HepG2 (cell line): Measurements from ENCODE around the gene SECTM1. TPM values are rescaled to one million over a fixed set of nuclear protein-coding genes. Genes with fewer than 3 reads are reported as not detected.

Experiments used
- ELK4 ChIP-seq: sonication (generic); formaldehyde crosslinking; IDR thresholded peaks from 2 replicates; pipeline ENCODE4 v1.9.0; 2021; ENCODE audit warnings: missing genetic modification reagents, borderline replicate concordance
- FOXO1 ChIP-seq: sonication (generic); formaldehyde crosslinking; IDR thresholded peaks from 2 replicates; pipeline ENCODE4 v1.4.0; 2020; ENCODE audit warnings: missing genetic modification reagents
- KLF13 ChIP-seq: sonication (generic); formaldehyde crosslinking; IDR thresholded peaks from 2 replicates; pipeline ENCODE4 v1.4.0; 2020; ENCODE audit warnings: mild to moderate bottlenecking, missing genetic modification reagents
- MAF1 ChIP-seq: sonication (generic); formaldehyde crosslinking; IDR thresholded peaks from 2 replicates; pipeline ENCODE4 v1.5.0; 2020; ENCODE audit warnings: missing genetic modification reagents, borderline replicate concordance
- MAFG ChIP-seq: sonication (generic); formaldehyde crosslinking; IDR thresholded peaks from 2 replicates; pipeline ENCODE4 v1.5.1; 2020; ENCODE audit warnings: mild to moderate bottlenecking, missing genetic modification reagents
- MAX ChIP-seq: IDR thresholded peaks from 2 replicates; pipeline ENCODE4 v1.6.1; 2012; ENCODE audit warnings: inconsistent platforms
- NRL ChIP-seq: sonication (generic); formaldehyde crosslinking; IDR thresholded peaks from 2 replicates; pipeline ENCODE4 v1.5.0; 2020; ENCODE audit warnings: missing genetic modification reagents, mild to moderate bottlenecking, moderate library complexity, borderline replicate concordance
- PRDM10 ChIP-seq: sonication (generic); formaldehyde crosslinking; IDR thresholded peaks from 2 replicates; pipeline ENCODE4 v1.4.0; 2020; ENCODE audit warnings: low read depth, missing genetic modification reagents
- PRDM4 ChIP-seq: sonication (generic); formaldehyde crosslinking; IDR thresholded peaks from 2 replicates; pipeline ENCODE4 v1.9.0; 2021; ENCODE audit warnings: missing genetic modification reagents, borderline replicate concordance
- SALL1 ChIP-seq: sonication (generic); formaldehyde crosslinking; IDR thresholded peaks from 2 replicates; pipeline ENCODE4 v1.8.0; 2022; ENCODE audit warnings: mild to moderate bottlenecking, missing genetic modification reagents
- ZNF281 ChIP-seq: sonication (generic); formaldehyde crosslinking; IDR thresholded peaks from 2 replicates; pipeline ENCODE4 v1.4.0; 2020; ENCODE audit warnings: missing genetic modification reagents, borderline replicate concordance
- ZNF414 ChIP-seq: sonication (generic); formaldehyde crosslinking; IDR thresholded peaks from 2 replicates; pipeline ENCODE4 v1.5.0; 2020; ENCODE audit warnings: missing genetic modification reagents
- ZNF564 ChIP-seq: sonication (generic); formaldehyde crosslinking; IDR thresholded peaks from 2 replicates; pipeline ENCODE4 v1.8.1; 2023; ENCODE audit warnings: mild to moderate bottlenecking, missing genetic modification reagents
- ZNF652 ChIP-seq: IDR thresholded peaks from 2 replicates; pipeline ENCODE4 v1.6.1; 2016; ENCODE audit warnings: low read depth, borderline replicate concordance
- polyA plus RNA-seq, 8 experiments: library from polyadenylated mRNA; depleted of rRNA in 3 of 8; stranded (reverse) in 7 of 8; unstranded in 1 of 8; fragments of >200 nt; fragmentation: Illumina TruSeq in 4 of 8; extraction: Trizol in 4 of 8; gene quantifications; 2 replicates each; pipeline versions ENCODE4 v1.2.1 to v1.2.3, GENCODE V29; 2011 to 2016; ENCODE audit warnings: low read depth in 4 of 8, missing spikeins in 1 of 8, mixed read lengths in 1 of 8; ENCODE audit not compliant: insufficient read depth in 1 of 8
- total RNA-seq, 5 experiments: library from RNA; depleted of rRNA; stranded (reverse); fragments of >200 nt; fragmentation: Illumina TruSeq; extraction: Trizol; gene quantifications; 2 replicates each; pipeline ENCODE4 v1.2.3, GENCODE V29; 2016; ENCODE audit warnings: low read depth in 1 of 5

SECTM1 gene
- total and polyA plus RNA-seq, 2 of the 13 experiments (the other 11 are each of a cell fraction or from before 2014, with no cell fraction given) = 3.5 to 5.3 TPM

- no peak for TF ChIP-seq PRDM10 (CRISPR knock-in tag)
- TF ChIP-seq ZNF281 (CRISPR knock-in tag) = peak; percentile 52; the same call in 1 of the 2 replicates
- no peak for TF ChIP-seq MAF1 (CRISPR knock-in tag)
- TF ChIP-seq FOXO1 (CRISPR knock-in tag) = peak; percentile 36; the same call in 1 of the 2 replicates
- no peak for TF ChIP-seq ZNF652
- TF ChIP-seq MAFG (CRISPR knock-in tag) = no peak
- peak; percentile 62 for TF ChIP-seq SALL1
- peak; percentile 59; the same call in 1 of the 2 replicates for TF ChIP-seq NRL (CRISPR knock-in tag)
- TF ChIP-seq ZNF564 (CRISPR knock-in tag) = 0 out of 2 replicates have a peak, but pooled peaks have one; percentile 48
- no peak for TF ChIP-seq PRDM4 (CRISPR knock-in tag)
- no peak for TF ChIP-seq ZNF414 (CRISPR knock-in tag)
- 0 out of 2 replicates have a peak, but pooled peaks have one; percentile 56 for TF ChIP-seq KLF13
- no peak for TF ChIP-seq ELK4 (CRISPR knock-in tag)
- peak; percentile 89 for TF ChIP-seq MAX
These were observed 54.7 kb downstream of the SECTM1 start (continued) for GRCh38 chr17:82278786-82279391.
